Muscle layer of colon (tissue), 2 donors: ENCODE measurements around the gene PAQR4.

Source experiments
- H3K27ac ChIP-seq: one replicate; pipeline ENCODE4 v1.7.0; 2013; ENCODE audit warnings: low read depth, mild to moderate bottlenecking, low read length, moderate library complexity
- H3K27me3 ChIP-seq, 2 donors: one replicate each; pipeline ENCODE4 v1.7.0; 2013; ENCODE audit warnings: low read length in 2 of 2, mild to moderate bottlenecking in 2 of 2; ENCODE audit not compliant: insufficient read depth in 2 of 2, control insufficient read depth in 1 of 2
- H3K36me3 ChIP-seq: one replicate; pipeline ENCODE4 v1.7.0; 2013; ENCODE audit warnings: mild to moderate bottlenecking, low read length; ENCODE audit not compliant: insufficient read depth
- H3K4me1 ChIP-seq: one replicate; pipeline ENCODE4 v1.7.0; 2013; ENCODE audit warnings: mild to moderate bottlenecking, low read length; ENCODE audit not compliant: insufficient read depth
- H3K4me3 ChIP-seq, 2 donors: one replicate each; pipeline ENCODE4 v1.7.0; 2013; ENCODE audit warnings: low read length in 2 of 2, low read depth in 1 of 2, mild to moderate bottlenecking in 1 of 2, moderate library complexity in 1 of 2
- H3K9ac ChIP-seq: one replicate; pipeline ENCODE4 v1.7.0; 2013; ENCODE audit warnings: low read length
- H3K9me3 ChIP-seq: one replicate; pipeline ENCODE4 v1.7.0; 2013; ENCODE audit warnings: mild to moderate bottlenecking, low read length
- donor health status: abdominal sarcoma.
- donor health status: Adenocarcinoma of cecum.

The PAQR4 gene

DNA sequence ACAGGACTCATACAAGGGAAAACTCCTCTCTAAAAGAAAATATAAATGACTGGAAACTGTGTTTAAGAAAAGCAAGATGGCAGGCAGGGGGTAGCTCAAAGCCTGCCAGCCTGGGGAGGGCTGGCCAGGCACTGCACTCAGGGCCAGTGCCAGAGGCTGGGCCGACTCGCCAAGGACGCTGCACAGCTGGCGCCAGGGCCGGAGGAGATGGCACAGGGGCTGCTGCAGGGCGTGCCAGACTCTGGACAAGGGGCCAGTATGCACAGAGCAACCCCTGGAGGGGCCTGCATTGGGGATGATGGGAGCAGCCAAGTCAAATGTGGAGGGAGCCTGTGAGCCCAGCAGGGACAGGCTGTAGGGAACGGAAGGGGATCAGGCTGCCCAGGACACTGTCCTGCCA, 7.1 kb downstream of the PAQR4 start:
- Histone ChIP-seq H3K9ac (no peak overlapping the region), H3K4me3 (no peak overlapping the region), H3K36me3 (no peaks in the 10 kb centered on the region), H3K27me3 (peaks cover 0 to 28% of the 10 kb centered on the region in 2 donors), H3K9me3 (no peaks in the 10 kb centered on the region), H3K27ac (no peak overlapping the region), H3K4me1 (no peaks in the 10 kb centered on the region)

DNA sequence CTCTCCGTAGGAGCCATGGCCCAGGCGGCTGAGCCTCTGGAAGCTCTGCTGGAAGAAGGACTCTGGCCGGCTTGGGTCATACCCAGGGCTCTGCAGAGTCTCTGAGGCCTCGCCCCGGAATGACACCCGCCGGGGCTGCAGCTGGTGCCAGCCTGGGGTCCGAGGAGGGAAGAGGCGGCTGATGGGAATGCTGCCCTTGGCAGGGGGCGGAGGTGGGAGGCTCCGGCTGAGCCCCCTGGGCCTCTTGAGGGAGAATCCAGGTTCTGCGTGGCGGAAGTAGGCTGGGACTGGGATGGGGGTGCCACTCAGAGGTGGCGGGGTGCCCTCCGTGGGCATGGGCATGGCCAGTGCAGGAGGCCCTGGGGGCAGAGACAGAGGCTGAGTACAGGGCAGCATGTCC, 7.5 kb downstream of the PAQR4 start:
- Histone ChIP-seq H3K27me3 (peaks cover 0 to 23% of the 10 kb centered on the region in 2 donors), H3K27ac (no peak overlapping the region), H3K36me3 (no peaks in the 10 kb centered on the region), H3K4me3 (no peak overlapping the region), H3K4me1 (no peaks in the 10 kb centered on the region), H3K9me3 (no peaks in the 10 kb centered on the region), H3K9ac (no peak overlapping the region)

DNA sequence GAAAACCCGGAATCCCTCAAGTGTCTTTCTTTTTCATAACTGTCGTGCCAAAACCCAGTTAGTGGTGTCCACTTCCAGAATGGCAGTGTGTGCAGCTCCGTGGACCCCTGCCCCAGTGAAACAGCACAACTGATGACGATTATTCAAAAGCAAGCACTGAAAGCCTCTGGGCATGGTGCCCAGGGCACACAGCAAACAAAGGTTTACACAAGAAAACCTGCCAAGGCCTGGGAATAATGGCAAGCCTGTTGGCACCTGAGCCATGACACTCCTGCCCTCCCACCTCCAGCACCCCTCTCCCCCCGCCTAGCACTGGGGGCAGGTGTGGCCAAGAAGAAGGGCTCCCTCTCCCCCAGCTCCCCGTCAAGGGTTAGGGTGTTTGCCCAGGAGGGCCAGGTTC, 8.3 kb downstream of the PAQR4 start:
- no peak overlapping the region for H3K9ac ChIP-seq
- no peak overlapping the region for H3K27ac ChIP-seq
- H3K4me3 ChIP-seq: no peak overlapping the region
- H3K36me3 ChIP-seq: no peaks in the 10 kb centered on the region
- no peaks in the 10 kb centered on the region for H3K4me1 ChIP-seq
- H3K27me3 ChIP-seq: peaks cover 0 to 21% of the 10 kb centered on the region in 2 donors
- no peaks in the 10 kb centered on the region for H3K9me3 ChIP-seq

DNA sequence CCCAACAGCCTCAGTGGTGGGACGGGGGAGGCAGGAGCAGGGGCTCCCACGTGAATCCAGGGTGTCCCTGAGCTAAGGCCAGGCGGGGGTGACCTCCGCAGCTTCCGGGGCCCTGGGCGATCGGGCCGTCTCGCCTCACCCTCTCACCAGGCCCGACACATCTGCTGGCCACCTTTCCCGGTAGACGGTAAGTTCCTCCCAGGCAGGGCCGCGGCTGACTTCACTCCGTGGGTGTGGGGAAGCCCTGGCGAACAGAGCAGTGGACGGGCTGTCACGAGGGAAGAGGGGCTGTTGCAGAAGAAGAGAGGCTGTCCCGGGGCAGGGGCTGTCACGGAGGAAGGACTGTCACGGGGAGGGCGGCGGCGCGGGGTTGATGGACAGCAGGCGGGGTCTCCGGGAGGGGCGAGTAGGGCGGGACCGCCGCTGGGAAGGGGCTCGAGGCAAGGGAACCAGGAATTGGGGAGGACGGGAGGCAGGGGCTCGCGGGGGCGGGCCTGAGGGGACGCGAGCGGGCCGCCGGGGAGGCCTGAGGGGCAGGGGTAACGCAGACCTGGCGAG, 10.6 kb downstream of the PAQR4 start:
- H3K9ac ChIP-seq: no peak overlapping the region
- H3K36me3 ChIP-seq: no peaks in the 10 kb centered on the region
- peak overlapping the region in 1 of 2 donors; percentile 38 for H3K4me3 ChIP-seq
- H3K9me3 ChIP-seq: no peaks in the 10 kb centered on the region
- no peaks in the 10 kb centered on the region for H3K4me1 ChIP-seq
- H3K27me3 ChIP-seq: peaks cover 0 to 21% of the 10 kb centered on the region in 2 donors
- H3K27ac ChIP-seq: no peak overlapping the region

DNA sequence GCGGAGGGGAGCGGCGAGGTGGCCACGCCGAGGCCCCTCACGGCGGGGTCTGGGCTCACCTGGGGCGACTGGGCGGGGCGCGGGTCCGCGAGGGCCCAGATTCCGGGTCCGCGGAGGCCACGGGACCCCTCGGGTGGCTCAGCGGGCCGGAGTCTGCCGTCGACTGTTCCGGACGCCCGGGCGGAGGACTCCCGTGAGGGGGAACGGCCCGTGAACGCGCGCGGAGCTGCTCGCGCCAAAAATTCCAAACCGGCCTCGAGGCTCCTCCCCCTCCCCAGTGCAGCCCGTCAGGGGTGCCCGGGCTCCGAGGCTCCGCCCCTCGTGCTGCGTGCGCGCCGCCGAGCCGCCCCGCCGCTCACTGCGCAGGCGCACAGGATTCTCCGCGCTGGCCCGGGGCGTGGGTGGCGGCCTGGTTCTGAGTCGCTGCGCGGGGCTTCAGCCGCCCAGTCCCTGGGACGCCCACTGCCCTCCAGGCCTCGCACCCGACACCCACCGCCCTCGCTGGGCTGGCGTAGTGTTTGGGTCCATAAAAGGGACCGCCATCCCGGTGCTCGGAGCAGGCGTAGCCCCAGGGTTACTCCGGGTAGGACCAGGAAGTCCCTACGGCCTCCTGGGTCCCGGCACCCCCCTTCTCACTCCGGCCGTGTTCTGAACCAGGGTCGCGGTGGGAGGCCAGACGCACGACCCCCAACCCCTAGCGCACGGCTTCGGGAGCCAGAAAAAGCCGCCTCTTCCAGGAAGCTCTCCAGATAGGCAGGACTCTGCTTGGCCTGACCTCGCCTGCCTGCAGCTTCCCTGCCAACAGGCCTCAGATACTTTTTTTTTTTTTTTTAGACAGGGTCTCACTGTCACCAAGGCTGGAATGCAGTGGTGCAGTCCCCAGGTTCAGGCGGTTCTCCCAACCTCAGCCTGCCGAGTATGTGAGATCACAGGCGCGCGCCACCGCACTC, 11.4 kb downstream of the PAQR4 start, which contains the start of gene PKMYT1:
Gene PKMYT1 (minus strand): TSS at position 220 of the 950 bp plus-strand sequence. CDS start 789 bp downstream, outside the sequence.
- H3K4me3 ChIP-seq: peak within 1 kb of the TSS; percentile 71 to 86
- no peaks in the 10 kb centered on the region for H3K9me3 ChIP-seq
- peak within 1 kb of the TSS; percentile 92 for H3K27ac ChIP-seq
- H3K9ac ChIP-seq: peak within 1 kb of the TSS; percentile 71
- H3K27me3 ChIP-seq: peaks cover 0 to 21% of the 10 kb centered on the region in 2 donors
- no peaks in the 10 kb centered on the region for H3K4me1 ChIP-seq
- no peaks in the 10 kb centered on the region for H3K36me3 ChIP-seq

DNA sequence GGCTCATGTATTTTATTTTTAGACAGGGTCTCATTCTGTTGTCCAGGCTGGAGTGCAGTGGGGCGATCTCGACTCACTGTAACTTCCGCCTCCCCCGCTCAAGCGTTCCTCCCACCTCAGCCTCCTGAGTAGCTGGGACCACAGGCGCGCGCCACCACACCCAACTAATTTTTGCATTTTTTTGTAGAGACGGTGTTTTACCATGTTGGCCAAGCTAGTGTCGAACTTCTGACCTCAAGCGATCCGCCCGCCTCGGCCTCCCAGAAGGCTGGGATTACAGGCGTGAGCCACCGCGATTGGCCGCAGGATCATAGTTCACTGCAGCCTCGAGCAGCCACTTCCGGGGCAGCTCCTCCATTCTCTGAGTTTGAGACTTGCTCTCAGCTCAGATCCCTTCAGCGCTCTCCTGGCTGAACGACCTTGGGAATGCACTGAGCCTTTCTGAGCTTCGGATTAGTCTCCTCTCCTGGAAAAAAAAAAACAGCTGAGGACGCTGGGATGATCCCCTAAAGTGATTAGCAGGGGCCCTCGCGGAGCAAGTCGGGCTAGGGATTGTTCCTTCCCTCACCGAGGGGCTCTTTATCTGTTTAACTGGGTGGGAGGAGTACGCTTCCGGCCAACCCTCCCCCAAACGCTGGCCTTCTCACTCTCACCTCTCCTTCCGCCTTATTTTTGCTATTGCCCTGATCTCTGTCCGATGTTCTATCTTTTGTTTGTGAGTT, 12.2 kb downstream of the PAQR4 start:
- H3K36me3 ChIP-seq: no peaks in the 10 kb centered on the region
- no peaks in the 10 kb centered on the region for H3K9me3 ChIP-seq
- peaks cover 0 to 18% of the 10 kb centered on the region in 2 donors for H3K27me3 ChIP-seq
- peak overlapping the region; percentile 92 for H3K27ac ChIP-seq
- H3K4me3 ChIP-seq: peak overlapping the region in 1 of 2 donors; percentile 86
- peak overlapping the region; percentile 71 for H3K9ac ChIP-seq
- H3K4me1 ChIP-seq: no peaks in the 10 kb centered on the region

DNA sequence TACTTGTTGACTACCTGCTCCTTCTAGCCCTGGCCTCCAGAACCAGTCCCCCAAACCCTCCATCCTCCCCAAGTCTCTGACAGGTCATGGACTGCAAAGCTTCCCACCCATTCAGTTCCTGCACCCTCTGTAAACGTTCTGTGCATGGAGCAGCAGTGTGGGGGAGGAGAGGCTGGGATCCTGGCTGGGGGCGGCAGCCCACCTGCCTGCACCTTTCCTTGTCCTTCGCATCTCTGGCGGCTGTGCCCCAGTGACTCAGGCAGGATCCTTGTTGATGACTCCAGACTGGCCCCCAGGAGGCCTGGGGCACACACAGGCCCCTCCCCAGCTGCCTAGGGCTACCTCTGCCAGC, 12.7 kb downstream of the PAQR4 start:
- H3K27ac ChIP-seq: no peak overlapping the region
- no peaks in the 10 kb centered on the region for H3K4me1 ChIP-seq
- no peak overlapping the region for H3K4me3 ChIP-seq
- no peaks in the 10 kb centered on the region for H3K36me3 ChIP-seq
- H3K9me3 ChIP-seq: no peaks in the 10 kb centered on the region
- peaks cover 0 to 18% of the 10 kb centered on the region in 2 donors for H3K27me3 ChIP-seq
- no peak overlapping the region for H3K9ac ChIP-seq

DNA sequence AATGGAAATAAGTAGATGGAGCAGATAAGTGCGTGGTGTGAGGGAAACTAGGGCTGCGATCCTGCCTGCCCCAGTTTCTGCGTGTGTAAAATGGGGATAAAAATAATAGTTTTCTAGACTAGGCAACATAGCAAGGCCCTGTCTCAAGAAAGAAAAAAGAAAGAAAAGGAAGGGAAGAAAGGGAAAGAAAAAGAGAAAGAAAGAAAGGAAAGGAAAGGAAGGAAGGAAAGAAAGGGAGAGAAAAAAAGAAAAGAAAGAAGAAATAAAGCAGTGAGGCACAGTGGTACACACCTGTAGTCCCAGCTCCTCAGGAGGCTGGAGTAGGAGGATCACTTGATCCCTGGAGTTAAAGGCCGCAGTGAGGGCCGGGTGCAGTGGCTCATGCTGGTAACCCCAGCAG, 13.3 kb downstream of the PAQR4 start:
- H3K9me3 ChIP-seq: no peaks in the 10 kb centered on the region
- H3K27ac ChIP-seq: no peak overlapping the region
- no peak overlapping the region for H3K9ac ChIP-seq
- H3K4me1 ChIP-seq: no peaks in the 10 kb centered on the region
- H3K36me3 ChIP-seq: no peaks in the 10 kb centered on the region
- no peak overlapping the region for H3K4me3 ChIP-seq
- peaks cover 0 to 18% of the 10 kb centered on the region in 2 donors for H3K27me3 ChIP-seq

DNA sequence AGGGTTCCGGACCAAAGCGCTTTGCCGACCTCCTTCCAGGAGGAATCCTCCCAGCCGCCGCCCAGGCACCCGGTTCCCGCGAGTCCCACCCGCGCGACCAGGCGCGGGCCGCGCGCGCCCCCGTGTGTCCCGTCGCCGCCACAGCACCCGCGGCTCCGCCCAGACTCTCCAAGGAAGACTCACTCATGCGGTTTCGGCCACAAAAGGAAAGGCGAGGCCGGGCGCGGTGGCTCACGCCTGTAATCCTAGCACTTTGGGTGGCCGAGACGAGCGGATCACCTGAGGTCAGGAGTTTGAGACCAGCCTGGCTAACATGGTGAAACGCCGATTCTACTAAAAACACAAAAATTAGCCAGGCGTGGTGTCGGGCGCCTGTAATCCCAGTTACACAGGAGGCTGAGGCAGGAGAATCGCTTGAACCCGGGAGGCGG, 14.6 kb downstream of the PAQR4 start:
- H3K27ac ChIP-seq: no peak overlapping the region
- H3K4me3 ChIP-seq: no peak overlapping the region
- H3K36me3 ChIP-seq: no peaks in the 10 kb centered on the region
- no peaks in the 10 kb centered on the region for H3K4me1 ChIP-seq
- no peak overlapping the region for H3K9ac ChIP-seq
- H3K27me3 ChIP-seq: peaks cover 0 to 11% of the 10 kb centered on the region in 2 donors
- no peaks in the 10 kb centered on the region for H3K9me3 ChIP-seq

DNA sequence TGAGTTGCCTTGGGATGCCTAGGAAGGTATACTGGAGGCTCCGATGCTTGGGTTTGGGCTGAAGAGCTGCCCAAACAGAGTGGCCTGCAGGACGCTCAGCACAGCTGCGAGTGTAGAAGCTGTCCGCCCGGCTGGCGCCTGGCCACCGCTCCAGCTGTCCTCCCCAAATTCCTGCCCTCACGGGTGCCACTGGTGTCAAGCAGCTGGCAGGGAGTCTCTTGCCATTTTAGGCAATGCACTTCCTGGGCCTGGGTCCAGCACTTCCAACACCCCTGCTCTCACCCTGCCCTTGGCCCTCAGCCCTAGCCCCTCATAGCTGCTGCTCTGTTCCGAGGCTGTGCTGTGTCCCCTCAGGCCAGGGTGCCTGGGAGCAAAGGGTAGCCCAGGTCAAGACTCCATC, 16.3 kb downstream of the PAQR4 start:
- no peak overlapping the region for H3K9ac ChIP-seq
- no peak overlapping the region for H3K4me3 ChIP-seq
- H3K27me3 ChIP-seq: peaks cover 0 to 12% of the 10 kb centered on the region in 2 donors
- H3K36me3 ChIP-seq: no peaks in the 10 kb centered on the region
- no peaks in the 10 kb centered on the region for H3K4me1 ChIP-seq
- no peaks in the 10 kb centered on the region for H3K9me3 ChIP-seq
- no peak overlapping the region for H3K27ac ChIP-seq

DNA sequence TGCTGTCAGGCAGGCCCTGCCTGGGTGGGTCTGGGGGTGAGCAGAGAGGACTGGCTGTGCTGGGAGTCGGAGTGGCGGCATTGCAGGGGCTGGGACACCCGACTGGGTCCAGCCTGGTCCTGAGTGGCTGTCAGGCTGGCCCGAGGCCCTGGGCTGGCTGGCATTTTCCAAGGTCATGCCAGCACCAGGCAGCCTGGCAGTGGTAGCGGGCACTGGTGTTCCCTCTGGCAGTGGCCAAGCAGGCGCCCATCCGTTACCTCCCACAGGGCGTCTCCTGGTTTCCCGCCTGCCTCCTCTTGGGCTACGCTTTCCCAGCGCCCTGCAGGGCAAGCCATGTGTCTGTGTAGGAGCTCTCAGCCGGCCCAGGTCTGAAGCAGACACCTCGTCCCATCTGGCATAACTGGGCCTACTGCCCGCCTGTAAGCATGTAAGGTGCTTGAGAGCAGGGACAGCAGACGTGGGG, 16.8 kb downstream of the PAQR4 start:
- Histone ChIP-seq H3K4me1 (no peaks in the 10 kb centered on the region), H3K9ac (no peak overlapping the region), H3K27ac (no peak overlapping the region), H3K27me3 (peaks cover 0 to 15% of the 10 kb centered on the region in 2 donors), H3K4me3 (no peak overlapping the region), H3K9me3 (no peaks in the 10 kb centered on the region), H3K36me3 (no peaks in the 10 kb centered on the region)
